GM12891 (cell line): ENCODE results near the gene CLCNKA.

Source experiments
- DNase-seq: peaks from one replicate; pipeline ENCODE4 v3.0.0; 2011; ENCODE audit warnings: low spot score; ENCODE audit not compliant: insufficient read length
- FAIRE-seq: peaks from 2 replicates; lab custom pipeline; 2011; peaks lifted over from hg19 to GRCh38; lab: Jason Lieb, UNC
- PAX5 ChIP-seq: IDR thresholded peaks from 2 replicates; pipeline ENCODE4 v1.6.1; 2011; ENCODE audit warnings: low read length, moderate library complexity, mild to moderate bottlenecking; ENCODE audit not compliant: insufficient read depth, severe bottlenecking
- POLR2A ChIP-seq: IDR thresholded peaks from 2 replicates; pipeline ENCODE4 v1.6.1; 2011; ENCODE audit warnings: low read depth, low read length, control low read depth
- POLR2AphosphoS5 ChIP-seq: IDR thresholded peaks from 2 replicates; pipeline ENCODE4 v1.6.1; 2011; ENCODE audit warnings: low read depth, low read length, control low read depth
- POU2F2 ChIP-seq: IDR thresholded peaks from 2 replicates; pipeline ENCODE4 v1.6.1; 2011; ENCODE audit warnings: low read depth, mild to moderate bottlenecking, control low read depth, low read length, moderate library complexity
- SPI1 ChIP-seq: IDR thresholded peaks from 2 replicates; pipeline ENCODE4 v1.6.1; 2011; ENCODE audit warnings: low read depth, low read length, control low read depth
- TAF1 ChIP-seq: IDR thresholded peaks from 2 replicates; pipeline ENCODE4 v1.6.1; 2011; ENCODE audit warnings: low read depth, low read length, control low read depth

The CLCNKA gene

GRCh38 chr1:16072095-16072494 lies 50.3 kb downstream of the CLCNKA start:
- DNase-seq (no peak), FAIRE-seq (no peak)
- no peak for TF ChIP-seq TAF1
- TF ChIP-seq POLR2AphosphoS5 = no peak
- no peak for TF ChIP-seq PAX5
- TF ChIP-seq SPI1 = no peak
- TF ChIP-seq POLR2A = no peak
- no peak for TF ChIP-seq POU2F2

GRCh38 chr1:16072616-16073484 lies 51.0 kb downstream of the CLCNKA start:
- FAIRE-seq (no peak), DNase-seq (no peak)
- no peak for TF ChIP-seq POU2F2
- TF ChIP-seq POLR2A = no peak
- TF ChIP-seq SPI1 = no peak
- no peak for TF ChIP-seq PAX5
- TF ChIP-seq TAF1 = no peak

- TF ChIP-seq POLR2AphosphoS5 = no peak
- no peak for TF ChIP-seq POU2F2
- no peak for TF ChIP-seq POLR2A
- no peak for TF ChIP-seq PAX5
- TF ChIP-seq TAF1 = no peak
- TF ChIP-seq SPI1 = no peak
- peak; percentile 84 for DNase-seq
- FAIRE-seq = no peak
Observed at GRCh38 chr1:16073490-16074119, 51.8 kb downstream of the CLCNKA start, which contains the start of gene FAM131C. FAM131C (minus strand) TSS chr1:16073651; CDS start chr1:16073442, 209 bp downstream.

GRCh38 chr1:16074217-16074616 lies 52.4 kb downstream of the CLCNKA start:
- DNase-seq = no peak
- no peak for TF ChIP-seq POLR2AphosphoS5
- no peak for TF ChIP-seq SPI1
- TF ChIP-seq POLR2A = no peak
- TF ChIP-seq PAX5 = no peak
- no peak for TF ChIP-seq POU2F2
- TF ChIP-seq TAF1 = no peak
- FAIRE-seq = peak; percentile 87

GRCh38 chr1:16075337-16076030 lies 53.6 kb downstream of the CLCNKA start:
- FAIRE-seq (no peak), DNase-seq (no peak)

GRCh38 chr1:16076031-16076864 lies 54.4 kb downstream of the CLCNKA start:
- DNase-seq = no peak

More at GRCh38 chr1:16075337-16076030, 53.6 kb downstream of the CLCNKA start:
- TF ChIP-seq POLR2A = no peak
- no peak for TF ChIP-seq PAX5
- no peak for TF ChIP-seq POU2F2
- no peak for TF ChIP-seq POLR2AphosphoS5
- no peak for TF ChIP-seq TAF1
- no peak for TF ChIP-seq SPI1

GRCh38 chr1:16076865-16077238 lies 55.0 kb downstream of the CLCNKA start:
- no peak for TF ChIP-seq PAX5
- TF ChIP-seq POLR2AphosphoS5 = no peak
- no peak for TF ChIP-seq POU2F2
- no peak for TF ChIP-seq TAF1
- no peak for TF ChIP-seq SPI1
- TF ChIP-seq POLR2A = no peak
- FAIRE-seq = no peak
- DNase-seq = no peak

More at GRCh38 chr1:16076031-16076864, 54.4 kb downstream of the CLCNKA start:
- TF ChIP-seq POLR2A (no peak), PAX5 (no peak), POLR2AphosphoS5 (no peak), SPI1 (no peak), POU2F2 (no peak), TAF1 (no peak)
- FAIRE-seq = no peak

- no peak for TF ChIP-seq POLR2AphosphoS5
- FAIRE-seq (no peak), DNase-seq (no peak)
Observed at GRCh38 chr1:16077406-16078245, 55.8 kb downstream of the CLCNKA start.
